Measurements from ENCODE around the gene ITK.
"Not testable (repeated sequence)": the region's sequence is repeated elsewhere in the genome, so short reads cannot be mapped to it uniquely, and the experiment has no call there.

ITK gene

GRCh38 chr5:157168286-157168685, 12.4 kb upstream of the ITK start:
- DNase-seq (ENCODE audit: low spot score), result no peak

GRCh38 chr5:157172403-157172802, 8.2 kb upstream of the ITK start:
- DNase-seq (ENCODE audit: low spot score), result peak; percentile 86

- no peak for DNase-seq (ENCODE audit: low spot score)
These were observed 5.5 kb upstream of the ITK start for GRCh38 chr5:157175071-157175612.

- peak; percentile 62 for DNase-seq (ENCODE audit: low spot score)
These were observed 2.7 kb upstream of the ITK start for GRCh38 chr5:157177953-157178352.

- DNase-seq (ENCODE audit: low spot score), result no peak
These were observed 1.7 kb upstream of the ITK start for GRCh38 chr5:157178966-157179365.

- no peak for DNase-seq (ENCODE audit: low spot score)
These were observed 1.6 kb downstream of the ITK start for GRCh38 chr5:157182143-157182757.

GRCh38 chr5:157184117-157184670, 3.6 kb downstream of the ITK start:
- DNase-seq (ENCODE audit: low spot score), result no peak

GRCh38 chr5:157185122-157185521, 4.5 kb downstream of the ITK start:
- DNase-seq (ENCODE audit: low spot score), result not testable (repeated sequence)

GRCh38 chr5:157186309-157187045, 5.8 kb downstream of the ITK start:
- no peak for DNase-seq (ENCODE audit: low spot score)

- no peak for DNase-seq (ENCODE audit: low spot score)
These were observed 6.6 kb downstream of the ITK start for GRCh38 chr5:157187046-157187754.

GRCh38 chr5:157188270-157188669, 7.6 kb downstream of the ITK start:
- DNase-seq (ENCODE audit: low spot score), result no peak

GRCh38 chr5:157189223-157189622, 8.6 kb downstream of the ITK start:
- no peak for DNase-seq (ENCODE audit: low spot score)

GRCh38 chr5:157193699-157194424, 13.2 kb downstream of the ITK start:
- DNase-seq (ENCODE audit: low spot score), result peak; percentile 68

- peak; percentile 75 for DNase-seq (ENCODE audit: low spot score)
These were observed 15.4 kb downstream of the ITK start for GRCh38 chr5:157196045-157196444.

GRCh38 chr5:157197086-157197485, 16.4 kb downstream of the ITK start:
- peak; percentile 62 for DNase-seq (ENCODE audit: low spot score)

- peak; percentile 88 for DNase-seq (ENCODE audit: low spot score)
These were observed 17.8 kb downstream of the ITK start for GRCh38 chr5:157198277-157198986.

GRCh38 chr5:157201857-157202256, 21.2 kb downstream of the ITK start:
- no peak for DNase-seq (ENCODE audit: low spot score)

- no peak for DNase-seq (ENCODE audit: low spot score)
These were observed 22.8 kb downstream of the ITK start for GRCh38 chr5:157203417-157203816.

- DNase-seq (ENCODE audit: low spot score), result no peak
These were observed 24.1 kb downstream of the ITK start for GRCh38 chr5:157204765-157205164.

- no peak for DNase-seq (ENCODE audit: low spot score)
These were observed 25.1 kb downstream of the ITK start for GRCh38 chr5:157205708-157206107.

GRCh38 chr5:157210652-157211051, 30.0 kb downstream of the ITK start:
- not testable (repeated sequence) for DNase-seq (ENCODE audit: low spot score)

Measured in CD4-positive, alpha-beta T cell treated with Interleukin-2 at 100 ng/mL for 4 hours (primary cell).